NCI-H69 (cell line): Measurements from ENCODE around the gene ZNF177.
A peak's percentile ranks its signal among the peaks of the same experiment; 100 is the strongest.

ENCODE experiments used
- DNase-seq: peaks from one replicate; lab custom pipeline; 2025; lab: John Stamatoyannopoulos, UW

Gene ZNF177

DNA sequence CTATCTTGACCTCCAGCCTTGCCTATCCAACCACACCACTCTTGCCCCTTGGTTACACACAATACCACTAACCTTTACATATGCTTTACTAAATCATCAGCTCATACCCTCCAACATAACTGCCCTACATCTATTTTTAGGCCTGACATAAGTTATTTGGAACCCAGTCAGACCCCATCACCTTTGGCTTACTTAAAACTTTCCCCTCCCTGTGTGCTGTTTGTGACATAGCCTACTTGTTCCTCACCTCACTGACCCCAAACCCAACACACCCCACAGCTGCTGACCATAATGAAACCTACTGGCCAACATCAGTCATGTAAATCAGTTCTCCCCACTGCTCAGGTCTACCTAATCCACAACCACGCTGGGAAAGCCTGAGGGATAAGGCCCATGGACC lies 67.6 kb downstream of the ZNF177 start:
- no peak for DNase-seq

DNA sequence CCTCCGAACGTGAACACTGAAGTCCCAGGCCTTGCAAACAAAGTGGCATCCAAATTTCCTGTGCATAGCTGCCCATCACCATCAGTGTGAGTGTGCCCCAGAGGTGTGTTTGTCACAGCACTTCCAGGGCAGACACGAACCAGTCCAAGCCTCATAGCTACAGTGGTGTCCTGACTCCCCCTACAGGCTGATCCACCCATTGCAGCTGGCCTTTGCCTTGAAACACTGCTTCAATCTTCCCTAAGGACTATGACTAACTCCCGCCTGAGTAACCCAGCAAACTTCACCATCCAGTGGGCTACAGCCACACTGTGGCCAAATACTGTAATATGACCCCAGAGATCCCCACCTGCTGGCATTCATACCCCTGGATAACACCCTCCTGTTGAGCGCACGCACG lies 68.7 kb downstream of the ZNF177 start:
- DNase-seq: peak; percentile 48
